HG02885 (cell line): Measurements from ENCODE around the gene SDK1.

Experiments used
- ATAC-seq: cut with Tn5 transposase; IDR thresholded peaks from one replicate; pipeline ENCODE4 v1.9.1; 2021; ENCODE audit warnings: mild to moderate bottlenecking; ENCODE audit not compliant: unreplicated experiment, poor library complexity

SDK1 gene

GRCh38 chr7:3639253-3639652 is 338.2 kb downstream of the SDK1 start:
- ATAC-seq = no peak

- ATAC-seq = no peak
Observed at GRCh38 chr7:3641582-3641981, 340.5 kb downstream of the SDK1 start.

- ATAC-seq = no peak
Observed at GRCh38 chr7:3643091-3643490, 342.0 kb downstream of the SDK1 start.

GRCh38 chr7:3648276-3648675 is 347.2 kb downstream of the SDK1 start:
- ATAC-seq = no peak

GRCh38 chr7:3649250-3649649 is 348.2 kb downstream of the SDK1 start:
- no peak for ATAC-seq

- ATAC-seq = no peak
Observed at GRCh38 chr7:3649678-3650440, 348.8 kb downstream of the SDK1 start.

- ATAC-seq = no peak
Observed at GRCh38 chr7:3650844-3651243, 349.8 kb downstream of the SDK1 start.

GRCh38 chr7:3655635-3656034 is 354.6 kb downstream of the SDK1 start:
- ATAC-seq = no peak

- no peak for ATAC-seq
Observed at GRCh38 chr7:3657206-3657605, 356.2 kb downstream of the SDK1 start.

- ATAC-seq = no peak
Observed at GRCh38 chr7:3668743-3669142, 367.7 kb downstream of the SDK1 start.

GRCh38 chr7:3670898-3671297 is 369.8 kb downstream of the SDK1 start:
- ATAC-seq = no peak

- no peak for ATAC-seq
Observed at GRCh38 chr7:3673524-3673923, 372.5 kb downstream of the SDK1 start.

GRCh38 chr7:3678314-3678810 is 377.3 kb downstream of the SDK1 start:
- no peak for ATAC-seq

- no peak for ATAC-seq
Observed at GRCh38 chr7:3682028-3682710, 381.1 kb downstream of the SDK1 start.

- no peak for ATAC-seq
Observed at GRCh38 chr7:3683546-3684539, 382.8 kb downstream of the SDK1 start.

GRCh38 chr7:3688071-3688470 is 387.0 kb downstream of the SDK1 start:
- ATAC-seq = no peak

- ATAC-seq = no peak
Observed at GRCh38 chr7:3688842-3689241, 387.8 kb downstream of the SDK1 start.

GRCh38 chr7:3691478-3692158 is 390.6 kb downstream of the SDK1 start:
- ATAC-seq = no peak

GRCh38 chr7:3695602-3696001 is 394.6 kb downstream of the SDK1 start:
- ATAC-seq = no peak

GRCh38 chr7:3696113-3696512 is 395.1 kb downstream of the SDK1 start:
- no peak for ATAC-seq
